ENCODE measurements around the gene GJA9. TPM values are rescaled to one million over a fixed set of nuclear protein-coding genes. Genes with fewer than 3 reads are reported as not detected.

The GJA9 gene
- total and polyA plus RNA-seq, 4 donors, result not detected

- Histone ChIP-seq H3K36me3 (ENCODE audit: control insufficient read depth in 4 of 4, insufficient read depth in 3 of 4, low read depth in 1 of 4, low read length in 3 of 4) (peaks cover 4 to 15% (median 10%) of the 10 kb centered on the region in 4 donors), H3K27me3 (ENCODE audit: control insufficient read depth in 4 of 4, insufficient read depth in 4 of 4, low read length in 3 of 4) (no peaks in the 10 kb centered on the region), H3K4me3 (ENCODE audit: low read depth in 1 of 3, low read length in 3 of 3) (peak overlapping the region; percentile 77 to 97 (median 87)), H3K4me1 (ENCODE audit: control insufficient read depth in 4 of 4, insufficient read depth in 4 of 4, low read length in 3 of 4) (peaks cover 6 to 26% (median 18%) of the 10 kb centered on the region in 4 donors), H3K9ac (ENCODE audit: low read depth in 1 of 2, low read length in 2 of 2) (peak overlapping the region; percentile 60 to 71), H3K9me3 (ENCODE audit: control insufficient read depth in 4 of 4, low read length in 3 of 4) (no peaks in the 10 kb centered on the region), H3K27ac (ENCODE audit: low read depth in 1 of 2, low read length in 2 of 2) (peak overlapping the region; percentile 63 to 76)
- WGBS, result 1% methylated on average over 51 of the region's 51 CpGs
- peak; percentile 14 for TF ChIP-seq SP1 (IDR thresholded peaks at IDR 0.05)
- no peak for TF ChIP-seq RAD21 (IDR thresholded peaks at IDR 0.05)
- peak; percentile 63 for DNase-seq (ENCODE audit: low spot score)
These were observed 22.4 kb downstream of the GJA9 start for GRCh38 chr1:38858833-38859560.

GRCh38 chr1:38852780-38853179, 28.6 kb downstream of the GJA9 start:
- Histone ChIP-seq H3K4me3 (ENCODE audit: low read depth in 1 of 3, low read length in 3 of 3) (no peak overlapping the region), H3K27ac (ENCODE audit: low read depth in 1 of 2, low read length in 2 of 2) (no peak overlapping the region), H3K36me3 (ENCODE audit: control insufficient read depth in 4 of 4, insufficient read depth in 3 of 4, low read depth in 1 of 4, low read length in 3 of 4) (peaks cover 8 to 38% (median 25%) of the 10 kb centered on the region in 4 donors), H3K4me1 (ENCODE audit: control insufficient read depth in 4 of 4, insufficient read depth in 4 of 4, low read length in 3 of 4) (peaks cover 0 to 5% (median 1%) of the 10 kb centered on the region in 4 donors), H3K9ac (ENCODE audit: low read depth in 1 of 2, low read length in 2 of 2) (no peak overlapping the region), H3K27me3 (ENCODE audit: control insufficient read depth in 4 of 4, insufficient read depth in 4 of 4, low read length in 3 of 4) (no peaks in the 10 kb centered on the region), H3K9me3 (ENCODE audit: control insufficient read depth in 4 of 4, low read length in 3 of 4) (no peaks in the 10 kb centered on the region)
- no peak for DNase-seq (ENCODE audit: low spot score)
- 88% methylated on average over 4 of the region's 4 CpGs for WGBS
- TF ChIP-seq EGR1 (IDR thresholded peaks at IDR 0.05; ENCODE audit: low read depth in 2 of 2) (no peak), HNF4G (IDR thresholded peaks at IDR 0.05) (no peak), RXRA (IDR thresholded peaks at IDR 0.05) (no peak), GABPA (IDR thresholded peaks at IDR 0.05 in 1 of 2, conservative IDR thresholded peaks at IDR 0.05 in 1 of 2) (no peak)

- no peak overlapping the region for H3K9ac ChIP-seq (ENCODE audit: low read depth in 1 of 2, low read length in 2 of 2)
- no peak overlapping the region for H3K27ac ChIP-seq (ENCODE audit: low read depth in 1 of 2, low read length in 2 of 2)
- WGBS, result 76% methylated on average over 1 of the region's 1 CpG
- no peak for TF ChIP-seq TAF1 (conservative IDR thresholded peaks at IDR 0.05)
- H3K9me3 ChIP-seq (ENCODE audit: control insufficient read depth in 4 of 4, low read length in 3 of 4), result no peaks in the 10 kb centered on the region
- H3K36me3 ChIP-seq (ENCODE audit: control insufficient read depth in 4 of 4, insufficient read depth in 3 of 4, low read depth in 1 of 4, low read length in 3 of 4), result peaks cover 6 to 50% (median 28%) of the 10 kb centered on the region in 4 donors
- no peaks in the 10 kb centered on the region for H3K4me1 ChIP-seq (ENCODE audit: control insufficient read depth in 4 of 4, insufficient read depth in 4 of 4, low read length in 3 of 4)
- no peak for DNase-seq (ENCODE audit: low spot score)
- no peaks in the 10 kb centered on the region for H3K27me3 ChIP-seq (ENCODE audit: control insufficient read depth in 4 of 4, insufficient read depth in 4 of 4, low read length in 3 of 4)
- no peak overlapping the region for H3K4me3 ChIP-seq (ENCODE audit: low read depth in 1 of 3, low read length in 3 of 3)
These were observed 33.3 kb downstream of the GJA9 start for GRCh38 chr1:38848071-38848470.

- Histone ChIP-seq H3K27me3 (ENCODE audit: control insufficient read depth in 4 of 4, insufficient read depth in 4 of 4, low read length in 3 of 4) (no peaks in the 10 kb centered on the region), H3K27ac (ENCODE audit: low read depth in 1 of 2, low read length in 2 of 2) (no peak overlapping the region), H3K9ac (ENCODE audit: low read depth in 1 of 2, low read length in 2 of 2) (no peak overlapping the region), H3K4me3 (ENCODE audit: low read depth in 1 of 3, low read length in 3 of 3) (no peak overlapping the region), H3K36me3 (ENCODE audit: control insufficient read depth in 4 of 4, insufficient read depth in 3 of 4, low read depth in 1 of 4, low read length in 3 of 4) (peaks cover 5 to 42% (median 21%) of the 10 kb centered on the region in 4 donors), H3K4me1 (ENCODE audit: control insufficient read depth in 4 of 4, insufficient read depth in 4 of 4, low read length in 3 of 4) (no peaks in the 10 kb centered on the region), H3K9me3 (ENCODE audit: control insufficient read depth in 4 of 4, low read length in 3 of 4) (no peaks in the 10 kb centered on the region)
- no peak for DNase-seq (ENCODE audit: low spot score)
- WGBS, result 80% methylated on average over 3 of the region's 3 CpGs
- TF ChIP-seq SP1 (IDR thresholded peaks at IDR 0.05), result no peak
- TF ChIP-seq ZBTB33 (IDR thresholded peaks at IDR 0.05), result no peak
- TF ChIP-seq JUND (IDR thresholded peaks at IDR 0.05), result no peak
- no peak for TF ChIP-seq FOXA2 (IDR thresholded peaks at IDR 0.05)
- TF ChIP-seq RAD21 (IDR thresholded peaks at IDR 0.05), result no peak
- TF ChIP-seq YY1 (IDR thresholded peaks at IDR 0.05), result no peak
- no peak for TF ChIP-seq RXRA (IDR thresholded peaks at IDR 0.05)
- no peak for TF ChIP-seq NR2F2 (IDR thresholded peaks at IDR 0.05)
- no peak for TF ChIP-seq HNF4G (IDR thresholded peaks at IDR 0.05)
- TF ChIP-seq FOXA1 (IDR thresholded peaks at IDR 0.05), result no peak
- TF ChIP-seq REST (IDR thresholded peaks at IDR 0.05), result no peak
- TF ChIP-seq GABPA (IDR thresholded peaks at IDR 0.05 in 1 of 2, conservative IDR thresholded peaks at IDR 0.05 in 1 of 2), result no peak
- no peak for TF ChIP-seq TAF1 (conservative IDR thresholded peaks at IDR 0.05)
- TF ChIP-seq CTCF (IDR thresholded peaks at IDR 0.05; ENCODE audit: low read depth, low read length, missing input control), result no peak
- TF ChIP-seq HNF4A (conservative IDR thresholded peaks at IDR 0.05), result no peak
- no peak for TF ChIP-seq EGR1 (IDR thresholded peaks at IDR 0.05; ENCODE audit: low read depth in 2 of 2)
These were observed 35.2 kb downstream of the GJA9 start for GRCh38 chr1:38846210-38846609.

All from liver (tissue), 9 donors.